Activated CD4-positive, alpha-beta T cell treated with anti-CD3 and anti-CD28 coated beads, Interleukin-2, Interleukin-4, amounts not matched to agents 100 ng/mL and 50 ng/mL, durations not matched to agents 16 hours and 8 hours (primary cell): ENCODE data around the gene PRPF40B.
"Not testable (repeated sequence)": the region's sequence is repeated elsewhere in the genome, so short reads cannot be mapped to it uniquely, and the experiment has no call there.

ENCODE experiments used
- DNase-seq: peaks from one replicate; pipeline ENCODE4 v3.0.0-alpha.2; 2020; ENCODE audit warnings: low spot score

PRPF40B gene

DNA sequence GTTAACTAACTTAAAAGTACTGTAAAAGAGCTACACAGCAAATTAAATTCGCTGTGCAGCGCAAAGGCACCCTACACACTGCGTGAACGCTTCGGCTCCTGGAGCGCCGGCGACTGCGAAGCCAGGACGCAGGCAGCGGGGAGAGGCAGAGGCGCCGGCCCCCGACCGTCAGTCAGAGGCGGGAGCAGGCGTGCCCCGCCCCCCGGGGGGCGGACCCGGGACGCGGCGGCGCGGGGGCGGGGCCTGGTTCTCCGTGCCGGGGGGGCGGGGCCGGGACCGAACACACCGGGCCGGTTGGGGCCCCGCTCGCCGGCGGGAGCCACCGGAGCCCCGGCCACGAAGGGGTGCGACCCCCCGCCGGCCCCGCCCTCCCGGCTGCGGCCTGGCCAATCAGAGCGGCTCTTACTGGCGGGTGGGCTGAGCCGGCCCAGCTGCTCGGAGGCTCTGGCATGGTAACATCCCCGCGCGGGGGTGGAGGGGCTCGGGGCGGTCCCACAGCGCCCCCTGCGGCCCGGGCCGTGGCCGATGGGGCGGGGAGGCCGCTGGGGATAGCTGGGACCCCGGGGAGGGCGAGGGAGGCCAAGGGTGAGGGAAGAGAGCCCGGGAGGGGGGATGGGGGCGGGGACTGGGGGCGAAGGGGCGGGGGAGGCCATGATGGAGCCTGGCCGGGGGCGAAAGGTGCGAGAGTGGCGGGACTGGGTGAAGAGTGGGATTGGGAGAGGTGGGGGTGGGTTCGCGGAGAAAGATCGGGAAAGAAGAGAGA lies at the start of gene PRPF40B:
TSS of gene PRPF40B (plus strand) at position 420 of the 763 bp plus-strand sequence. CDS start at position 450, 30 bp downstream.
- DNase-seq: peak; percentile 83

DNA sequence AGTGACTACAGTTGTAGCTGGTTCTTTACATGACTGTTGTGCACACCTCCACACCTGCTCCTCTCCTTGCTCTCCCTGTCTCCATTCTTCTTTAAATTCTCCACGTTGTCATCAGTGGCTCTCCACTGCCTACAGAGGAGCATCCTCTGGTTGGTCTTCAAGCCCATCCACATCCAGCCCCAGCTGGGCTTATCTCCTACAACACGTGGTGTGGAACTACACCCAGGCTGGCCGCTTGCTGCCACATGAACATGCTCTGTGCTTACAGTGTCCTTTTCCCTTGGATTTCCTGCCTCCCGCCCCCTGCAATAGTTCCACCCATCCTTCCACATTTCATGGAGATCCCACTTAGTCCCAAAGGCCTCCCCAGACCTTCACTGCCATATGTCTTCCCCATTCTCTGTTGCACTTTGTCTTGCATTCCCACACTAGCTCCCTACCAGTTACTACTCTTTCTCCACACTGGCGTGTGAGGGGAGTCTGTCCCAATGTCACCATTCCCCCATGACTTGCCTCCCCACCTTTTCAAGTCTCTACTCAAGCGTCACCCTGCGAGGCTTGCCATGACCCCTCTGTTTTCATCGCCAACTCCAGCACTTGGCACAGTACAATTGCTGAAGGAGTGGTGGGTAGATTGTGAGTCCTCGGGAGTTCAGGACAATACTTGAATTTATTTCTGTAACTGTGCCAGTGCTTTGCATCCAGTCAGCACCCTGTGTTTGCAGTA lies 45.6 kb upstream of the PRPF40B start:
- DNase-seq: no peak

DNA sequence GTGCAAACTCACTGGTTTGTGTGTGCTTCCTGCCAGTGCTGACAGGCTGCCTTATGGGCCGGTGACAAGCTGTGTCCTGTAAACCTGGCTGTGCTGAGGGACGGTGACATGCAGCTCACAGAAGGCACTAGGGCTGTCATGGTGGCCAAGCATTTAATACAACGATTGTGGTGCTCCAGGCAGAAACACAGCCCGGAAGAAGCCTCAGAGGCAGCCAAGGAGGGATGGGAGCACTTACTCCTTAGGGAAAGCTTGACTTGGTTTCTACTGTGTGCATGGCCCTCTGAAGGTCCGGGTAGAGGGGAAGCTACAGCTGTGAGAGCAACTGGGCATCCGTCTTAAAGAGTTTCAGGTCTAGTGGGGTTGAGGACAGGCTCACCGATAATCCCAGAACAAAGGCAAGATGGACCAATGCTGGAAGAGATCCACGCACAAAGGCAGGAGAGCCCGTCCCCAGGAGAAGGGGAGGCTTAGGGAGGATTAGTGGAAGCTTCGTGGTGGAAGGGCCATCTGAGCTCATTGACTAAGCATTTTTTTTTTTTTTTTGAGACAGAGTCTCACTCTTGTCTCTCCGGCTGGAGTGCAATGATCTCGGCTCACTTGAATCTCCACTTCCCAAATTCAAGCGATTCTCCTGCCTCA lies 44.8 kb upstream of the PRPF40B start:
- no peak for DNase-seq

DNA sequence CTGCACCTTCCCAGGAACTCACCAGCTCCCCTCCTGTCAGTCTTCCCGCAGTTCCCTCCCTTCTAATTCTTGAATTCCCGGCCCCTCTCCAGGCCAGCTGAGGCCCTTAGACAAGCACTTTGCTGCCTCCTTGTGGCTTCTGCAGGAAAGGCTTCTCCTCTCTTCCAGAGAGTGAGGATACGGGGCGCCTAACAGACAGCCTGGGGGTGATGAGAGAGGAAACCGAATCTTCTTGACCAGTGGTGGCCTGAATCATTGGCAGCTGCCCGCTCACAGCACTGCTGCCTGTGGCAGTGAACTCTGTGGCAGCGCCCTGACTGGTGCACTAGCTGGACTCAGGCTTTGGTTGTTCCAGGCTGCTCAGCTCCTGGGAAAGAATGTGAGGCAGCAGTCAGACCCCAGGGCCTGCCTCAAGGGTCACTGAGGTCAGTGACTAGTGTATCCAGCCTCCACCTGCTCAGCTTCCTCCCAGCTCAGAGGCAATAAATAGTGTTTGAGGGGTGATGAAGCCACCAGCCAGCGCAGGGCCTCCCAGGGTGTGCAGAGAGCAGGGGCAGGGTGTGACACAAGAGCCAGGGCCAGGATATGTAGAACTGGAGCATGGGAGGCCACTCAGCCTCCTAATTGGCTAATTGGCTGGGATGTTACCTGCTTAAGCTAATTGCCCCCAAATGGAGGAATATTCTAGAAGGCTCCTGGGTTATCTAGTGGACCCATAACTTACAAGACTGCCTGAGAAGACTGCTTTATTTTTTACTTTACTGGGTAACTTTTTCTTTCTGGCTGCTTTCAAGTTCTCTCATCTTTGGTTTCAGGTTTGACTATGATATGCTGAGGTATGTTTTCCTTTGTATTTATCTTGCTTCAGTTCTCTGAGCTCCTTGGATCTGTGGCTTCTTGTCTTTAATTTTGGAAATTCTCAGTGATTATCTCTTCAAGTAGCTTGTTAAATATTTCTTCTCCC lies 42.5 kb upstream of the PRPF40B start:
- DNase-seq: peak; percentile 62

DNA sequence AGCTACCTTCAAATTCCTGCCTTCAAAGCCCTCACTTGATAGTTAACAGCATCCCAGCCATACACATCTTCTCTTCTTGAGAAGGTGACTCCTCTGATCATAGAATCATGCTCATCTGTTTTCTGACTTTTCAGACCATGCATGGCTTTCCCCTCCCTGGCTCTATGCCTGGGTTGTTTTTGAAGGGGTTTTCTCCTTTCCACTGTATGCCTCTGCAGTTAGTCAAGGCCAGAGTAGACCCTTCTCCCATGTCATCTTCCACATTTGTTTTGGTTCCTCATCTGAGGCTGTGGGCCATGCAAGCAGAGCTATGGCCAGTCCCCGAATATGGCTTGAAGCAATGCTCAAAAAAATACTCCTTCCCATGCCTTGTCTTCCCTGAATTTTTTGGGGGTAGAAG lies 41.2 kb upstream of the PRPF40B start:
- no peak for DNase-seq

DNA sequence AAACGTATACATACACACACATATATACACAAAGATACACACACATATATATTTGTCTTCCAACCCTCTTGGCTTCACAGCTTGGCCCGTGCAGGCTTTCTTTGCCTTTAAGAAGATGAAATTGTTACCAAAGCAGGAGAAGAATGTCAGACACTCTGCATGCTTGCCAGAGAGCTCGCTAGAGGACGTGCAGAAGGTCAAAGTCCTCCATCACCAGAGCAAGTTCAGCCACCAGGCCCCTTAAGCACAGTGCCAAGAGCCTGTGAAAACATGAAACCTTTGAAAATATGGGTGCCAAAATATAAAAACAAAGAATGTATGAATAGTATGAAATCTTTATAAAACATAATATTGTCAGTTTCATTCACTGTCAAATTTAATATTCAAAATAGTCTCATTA lies 40.5 kb upstream of the PRPF40B start:
- DNase-seq: no peak

DNA sequence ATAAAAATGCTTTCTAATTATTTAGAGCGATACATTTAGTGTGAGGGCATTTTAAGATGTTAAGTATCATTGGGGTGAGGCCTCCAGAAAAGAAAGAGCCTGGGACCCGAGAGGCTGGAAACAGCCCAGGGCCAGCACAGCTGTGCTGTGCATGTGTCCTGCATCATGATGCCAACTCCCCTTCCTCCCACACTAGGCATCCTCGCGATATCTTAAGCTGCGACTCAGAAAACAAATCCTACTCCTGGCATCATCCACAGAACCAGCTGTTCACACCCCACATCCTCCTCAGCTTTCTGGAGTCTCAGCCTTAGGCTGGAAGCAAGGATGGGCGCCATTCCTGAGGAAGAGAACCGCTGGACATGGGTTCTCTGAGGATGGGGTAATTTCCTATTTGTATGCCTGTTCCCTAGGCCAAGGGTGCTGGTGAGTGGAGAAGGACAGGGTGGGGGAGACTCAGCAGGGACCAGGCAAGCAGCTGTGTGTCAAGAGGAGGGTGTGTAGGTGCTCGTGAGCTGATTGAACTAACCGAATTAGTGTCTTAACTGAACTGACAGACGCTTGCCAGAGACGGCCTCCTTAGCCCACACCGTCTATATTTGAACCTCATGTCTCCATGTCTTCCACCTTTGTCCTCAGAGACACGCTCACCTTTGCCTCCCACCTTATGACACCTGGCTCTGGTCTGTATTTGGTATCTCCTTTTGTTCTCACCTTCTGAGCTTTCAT lies 39.8 kb upstream of the PRPF40B start:
- DNase-seq: no peak

DNA sequence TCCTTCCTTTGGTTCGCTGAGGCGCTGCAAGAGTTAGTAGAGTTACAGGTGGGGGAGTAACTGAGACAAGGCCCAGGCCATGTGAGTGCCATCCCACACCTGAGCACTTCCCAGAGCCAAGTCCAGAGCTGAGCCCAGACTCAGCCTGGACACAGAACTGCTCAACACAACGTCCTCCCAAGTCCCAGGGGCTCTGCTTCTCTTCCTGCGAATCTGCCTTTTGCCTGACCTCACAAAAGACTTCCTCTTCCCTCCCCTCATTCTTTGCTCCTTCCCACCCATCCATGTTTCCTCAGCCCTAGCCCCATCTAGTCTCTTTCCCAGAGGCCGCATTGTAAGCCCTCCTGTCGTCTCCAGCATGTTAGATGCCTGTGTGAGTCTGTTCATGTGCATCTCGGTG lies 38.8 kb upstream of the PRPF40B start:
- DNase-seq: no peak

DNA sequence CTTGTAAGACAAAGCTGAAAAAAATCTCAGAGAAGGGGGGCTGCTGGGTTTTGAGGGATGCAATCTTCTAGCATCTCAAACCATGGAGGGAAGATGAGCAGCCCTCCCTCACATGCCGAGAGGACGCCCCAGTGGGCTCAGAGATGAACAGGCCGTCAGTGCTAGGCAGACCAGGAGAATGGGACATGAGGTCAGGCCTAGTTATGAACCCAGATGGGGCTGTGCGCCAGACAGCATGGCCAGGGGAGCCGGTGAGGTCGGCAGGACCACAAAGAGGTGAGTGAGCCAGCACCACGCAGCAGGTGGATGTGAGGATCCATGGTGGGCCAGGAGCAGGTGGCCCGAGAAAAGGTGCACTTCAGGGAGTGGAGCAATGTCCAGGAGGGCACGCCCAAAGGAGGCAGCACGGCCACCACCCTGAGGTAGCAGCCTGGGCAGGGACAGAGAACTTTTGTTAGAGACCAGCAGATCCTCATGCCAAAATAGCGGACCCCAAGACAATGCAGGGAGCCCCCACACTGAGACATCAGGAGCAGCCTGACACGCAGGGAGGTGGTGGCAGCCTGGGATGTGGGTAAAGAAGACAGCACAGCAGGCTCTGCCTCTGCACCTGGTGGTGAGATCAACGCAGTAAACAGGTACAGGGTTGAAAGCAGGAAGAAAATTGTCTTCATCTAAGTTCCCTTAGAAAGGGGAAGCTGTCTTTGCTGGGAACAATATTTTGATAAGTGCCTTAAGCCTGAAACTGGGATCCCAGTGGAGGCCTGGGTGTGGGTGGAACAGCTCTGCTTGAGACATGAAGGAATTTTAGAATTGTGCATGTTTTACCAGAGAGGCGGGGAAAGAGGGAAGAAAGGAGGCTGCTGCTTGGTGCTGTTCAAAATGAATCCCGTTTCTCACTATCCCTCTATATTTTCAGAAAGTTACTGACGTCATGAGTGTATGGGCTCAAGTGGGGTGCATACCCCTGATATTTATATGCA lies 37.6 kb upstream of the PRPF40B start:
- no peak for DNase-seq

DNA sequence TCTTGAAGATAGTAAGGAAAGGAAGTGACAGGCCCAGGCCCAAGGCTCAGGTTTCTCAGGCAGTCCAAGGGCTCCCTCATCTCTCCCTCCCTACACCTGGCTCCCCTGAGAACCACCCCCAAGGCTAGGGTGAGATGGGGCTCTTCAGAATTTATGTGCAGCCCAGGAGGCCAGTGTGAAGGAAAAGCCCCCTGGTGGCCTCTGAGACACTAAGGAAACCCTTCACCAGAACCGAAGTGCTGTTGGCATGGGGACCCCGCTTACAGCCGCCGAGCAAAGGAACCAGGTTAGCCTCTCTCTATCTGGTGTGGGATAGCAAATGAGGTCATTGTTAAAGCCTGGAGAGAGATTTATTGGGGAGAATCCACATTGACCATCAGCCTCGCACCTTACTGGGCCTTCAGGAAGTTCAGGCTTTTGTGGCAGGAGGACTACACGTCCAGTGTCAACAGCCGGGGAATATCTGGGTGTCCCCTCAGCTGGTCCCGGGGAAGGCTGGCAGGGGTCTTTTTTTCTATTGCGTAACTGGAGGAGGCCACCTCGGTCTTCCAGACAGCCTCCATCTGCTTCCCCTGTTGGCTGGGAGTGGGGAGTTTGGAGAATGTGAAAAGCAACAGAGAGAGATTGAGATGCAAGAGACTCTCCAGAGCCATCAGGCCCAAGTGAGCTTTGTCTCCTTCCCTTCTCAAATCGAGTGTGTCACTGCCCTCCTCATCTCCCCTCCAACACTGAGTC lies 36.0 kb upstream of the PRPF40B start:
- DNase-seq: no peak

DNA sequence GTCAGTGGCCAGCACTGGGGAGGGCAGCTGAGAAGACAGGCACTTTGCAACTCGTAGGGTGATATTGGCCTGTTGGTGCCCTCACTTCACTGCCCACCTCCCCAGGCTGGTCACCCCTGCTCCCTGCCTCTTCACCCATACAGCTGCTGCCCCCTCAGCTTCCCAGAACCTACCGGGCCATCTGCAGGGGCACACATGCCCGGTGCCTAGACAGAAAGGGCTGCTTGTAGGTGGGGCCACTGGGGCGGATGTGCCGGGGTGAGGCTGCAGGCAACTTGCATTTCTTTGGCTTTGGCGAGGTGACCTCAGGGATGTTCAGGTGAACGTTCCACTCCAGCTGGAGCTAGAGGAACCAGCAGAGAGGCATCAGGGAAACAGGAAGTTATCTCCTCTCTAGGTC lies 35.1 kb upstream of the PRPF40B start:
- no peak for DNase-seq

DNA sequence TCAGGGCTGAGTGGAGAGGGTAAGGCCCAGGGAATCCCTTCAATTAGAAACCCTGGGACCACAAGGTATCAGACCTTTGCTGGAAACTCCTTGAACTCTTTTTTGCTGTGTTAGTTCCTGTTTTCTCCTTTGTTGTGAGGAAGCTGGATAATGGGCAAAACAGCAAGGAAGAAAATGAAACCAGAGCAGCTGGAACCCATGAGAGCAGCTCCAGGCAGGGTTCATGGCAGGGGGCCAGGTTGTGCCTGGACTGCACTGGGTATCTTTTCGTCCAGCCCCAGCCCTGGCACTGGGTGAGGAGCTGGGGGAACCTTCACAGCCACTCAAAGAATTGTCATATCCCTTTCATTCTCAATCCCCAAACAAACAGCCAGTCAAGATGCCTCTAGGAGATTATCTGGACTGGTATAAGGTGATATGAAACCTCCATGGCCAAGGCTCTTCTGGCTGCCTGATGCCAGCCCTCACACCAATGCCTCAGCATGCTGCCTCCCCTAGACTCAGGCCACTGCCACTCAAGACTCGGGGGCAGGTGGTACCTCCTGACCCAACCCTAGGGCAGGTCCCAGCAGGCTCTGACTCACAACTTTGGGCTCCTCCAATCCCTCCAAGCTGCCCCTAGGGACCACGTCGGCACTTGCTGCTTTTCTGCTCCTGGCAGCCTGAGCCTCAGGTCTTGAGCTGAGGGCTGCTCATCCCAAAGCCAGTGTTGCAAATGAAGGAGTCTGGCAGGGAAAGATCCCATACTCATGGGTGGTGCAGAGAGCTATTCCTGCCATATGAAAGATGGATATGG lies 34.4 kb upstream of the PRPF40B start:
- DNase-seq: no peak

DNA sequence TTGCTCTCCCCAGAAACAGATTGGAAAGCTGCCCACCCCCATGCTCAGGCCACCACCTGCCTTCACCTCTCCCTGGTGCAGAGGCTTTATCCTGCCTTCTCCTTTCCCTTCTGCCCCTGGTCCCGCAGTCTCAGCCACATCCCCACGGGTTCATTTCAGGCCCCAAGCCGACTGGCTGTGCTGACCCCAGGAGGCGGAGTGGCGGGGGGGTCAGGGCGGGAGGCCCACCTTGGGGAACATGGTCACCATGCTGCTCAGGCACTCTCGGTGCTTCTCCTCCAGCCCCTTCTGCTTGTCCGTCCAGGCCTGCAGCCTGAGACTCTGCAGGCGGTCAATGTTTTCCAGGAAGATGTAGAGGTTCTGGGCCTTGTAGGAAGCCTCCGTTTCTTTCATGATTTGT lies 24.8 kb upstream of the PRPF40B start:
- no peak for DNase-seq

DNA sequence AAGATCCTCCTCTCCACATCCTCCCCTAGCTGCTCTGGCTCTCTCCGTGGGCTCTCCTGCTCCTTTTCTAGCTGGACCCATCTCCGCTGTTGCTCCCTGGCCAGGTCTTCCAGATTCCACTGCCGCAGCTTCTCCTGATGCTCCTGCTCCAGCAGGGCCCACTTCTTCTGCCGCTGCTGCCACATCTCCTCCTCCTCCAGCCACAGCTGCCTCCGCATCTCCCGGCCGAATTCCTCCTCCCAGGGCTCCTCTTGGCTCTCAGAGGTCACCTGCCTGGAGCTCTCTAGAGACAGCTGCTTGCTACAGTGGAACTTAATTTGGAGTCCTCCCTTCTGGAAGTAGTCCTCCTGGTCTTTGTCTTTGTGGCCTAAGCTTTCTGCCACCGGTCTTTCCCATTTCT lies 23.4 kb upstream of the PRPF40B start:
- no peak for DNase-seq

DNA sequence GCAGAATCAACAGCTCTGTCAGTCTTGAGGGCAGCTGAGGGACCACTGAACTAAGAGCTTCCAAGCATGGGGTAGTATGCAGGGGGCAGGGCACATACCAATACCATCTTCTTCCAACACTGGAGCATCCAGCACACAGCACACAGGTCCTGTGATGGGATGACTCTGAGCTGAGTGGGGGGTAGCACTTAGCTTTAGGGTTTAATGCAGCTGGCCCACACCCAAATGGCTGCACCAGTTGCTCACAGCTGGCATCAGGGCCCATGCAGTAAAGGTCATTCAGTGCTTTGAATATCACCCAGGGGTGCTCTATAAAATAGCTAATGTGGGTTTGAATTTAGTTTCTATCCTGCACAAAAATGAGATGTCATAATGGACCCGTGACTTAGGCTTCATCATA lies 19.6 kb upstream of the PRPF40B start:
- DNase-seq: no peak

DNA sequence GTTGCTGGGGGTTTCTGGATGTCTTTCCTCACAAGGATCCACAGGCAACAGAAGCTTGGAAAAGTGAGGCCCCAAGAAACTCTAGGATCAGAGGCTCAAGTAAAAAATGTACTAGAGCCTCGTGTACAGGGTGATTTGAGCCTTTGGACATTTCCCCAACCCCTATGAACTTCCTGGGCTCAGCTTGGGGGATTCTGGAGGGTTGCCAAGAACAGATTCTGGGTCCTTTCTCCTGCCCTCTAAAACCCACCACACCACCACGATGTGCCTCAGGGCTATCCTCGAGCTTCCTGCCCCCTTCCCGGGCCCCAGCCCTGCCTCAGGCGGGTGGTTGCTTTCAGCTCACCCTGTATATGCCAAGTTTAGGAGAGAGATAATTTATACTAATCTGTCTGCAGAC lies 18.5 kb upstream of the PRPF40B start:
- DNase-seq: no peak

DNA sequence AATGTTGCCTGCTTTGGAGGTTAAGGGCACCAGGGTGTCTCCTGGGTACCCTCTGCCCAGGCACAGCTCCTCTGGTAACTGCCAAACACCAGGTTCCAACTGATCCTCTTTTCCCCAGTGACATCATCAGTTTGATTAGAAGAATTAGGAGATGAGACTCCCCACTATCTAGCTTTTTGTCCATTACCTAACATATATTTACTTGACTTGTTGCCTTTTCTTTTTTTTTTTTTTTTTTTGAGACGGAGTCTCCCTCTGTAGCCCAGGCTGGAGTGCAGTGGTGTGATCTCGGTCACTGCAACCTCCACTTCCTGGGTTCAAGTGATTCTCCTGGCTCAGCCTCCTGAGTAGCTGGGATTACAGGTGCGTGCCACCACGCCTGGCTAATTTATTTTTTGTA lies 17.8 kb upstream of the PRPF40B start, which contains the start of gene FAM186B:
TSS of gene FAM186B (minus strand) at position 101 of the 400 bp plus-strand sequence. CDS start 162 bp downstream, outside the sequence.
- DNase-seq: not testable (repeated sequence)
